K562 (cell line): ENCODE results near the gene U2AF1L4. TPM values are rescaled to one million over a fixed set of nuclear protein-coding genes. Genes with fewer than 3 reads are reported as not detected.

Experiments
- CTBP1 ChIP-seq: fragments of 450-650 bp; IDR thresholded peaks from 2 replicates; pipeline ENCODE4 v1.6.1; 2016; ENCODE audit warnings: borderline replicate concordance
- E2F6 ChIP-seq, 2 experiments: IDR thresholded peaks; 2 replicates each; pipeline ENCODE4 v1.6.1; 2011; ENCODE audit warnings: borderline replicate concordance in 1 of 2, control low read depth in 1 of 2, low read depth in 1 of 2, low read length in 1 of 2, mild to moderate bottlenecking in 1 of 2, mixed read lengths in 1 of 2, moderate library complexity in 1 of 2; ENCODE audit not compliant: insufficient read depth in 1 of 2, insufficient read length in 1 of 2, poor library complexity in 1 of 2, severe bottlenecking in 1 of 2; ENCODE audit errors: extremely low read depth in 1 of 2
- E2F8 ChIP-seq: fragments of 450-650 bp; IDR thresholded peaks from 2 replicates; pipeline ENCODE4 v1.7.1; 2018; ENCODE audit warnings: mild to moderate bottlenecking, low read depth; ENCODE audit not compliant: partially characterized antibody
- ETV6 ChIP-seq, 3 experiments: fragments of 150-350 bp in 1 of 3; sonication (generic) in 1 of 3; formaldehyde crosslinking in 1 of 3; IDR thresholded peaks; 2 replicates each; pipeline versions ENCODE4 v1.6.1 to v1.8.0; 2014 to 2022; ENCODE audit warnings: borderline replicate concordance in 2 of 3, low read depth in 2 of 3, antibody characterized with exemption in 1 of 3, low read length in 1 of 3, mild to moderate bottlenecking in 1 of 3, missing genetic modification reagents in 1 of 3
- HMGN3 ChIP-seq: IDR thresholded peaks from 2 replicates; pipeline ENCODE4 v1.6.1; 2011; ENCODE audit warnings: borderline replicate concordance, low read depth, mild to moderate bottlenecking, mixed read lengths, low read length; ENCODE audit not compliant: insufficient read length; ENCODE audit errors: extremely low read depth
- JUND ChIP-seq, 2 experiments: IDR thresholded peaks; 2 replicates in 1 of 2; 3 replicates in 1 of 2; pipeline ENCODE4 v1.6.1; 2011; ENCODE audit warnings: borderline replicate concordance in 2 of 2, low read depth in 2 of 2, low read length in 2 of 2, improper control_type of control experiment in 1 of 2, missing biosample characterization in 1 of 2, missing genetic modification characterization in 1 of 2, missing genetic modification reagents in 1 of 2
- KAT7 ChIP-seq: sonication (generic); formaldehyde crosslinking; IDR thresholded peaks from 2 replicates; pipeline ENCODE4 v1.8.0; 2022; ENCODE audit warnings: missing genetic modification reagents, mild to moderate bottlenecking, borderline replicate concordance
- KHSRP ChIP-seq: fragments of 450-650 bp; IDR thresholded peaks from 2 replicates; pipeline ENCODE4 v1.6.1; 2017
- MTA2 ChIP-seq: fragments of 450-650 bp; IDR thresholded peaks from 2 replicates; pipeline ENCODE4 v1.6.1; 2016; ENCODE audit warnings: low read depth
- SIN3B ChIP-seq: fragments of 450-650 bp; IDR thresholded peaks from 2 replicates; pipeline ENCODE4 v1.6.1; 2017; ENCODE audit warnings: low read depth, mild to moderate bottlenecking, moderate library complexity
- SMAD1 ChIP-seq: fragments of 150-350 bp; IDR thresholded peaks from 2 replicates; pipeline ENCODE4 v1.6.1; 2014; ENCODE audit warnings: low read length, low read depth; ENCODE audit not compliant: partially characterized antibody
- SMAD4 ChIP-seq: fragments of 250-450 bp; sonication (Bioruptor Pico); conservative IDR thresholded peaks from 2 replicates; pipeline ENCODE4 v1.8.0; 2021; ENCODE audit warnings: inconsistent platforms, mild to moderate bottlenecking, moderate library complexity
- TEAD1 ChIP-seq, 2 experiments: fragments of 450-650 bp in 1 of 2; sonication (generic) in 1 of 2; formaldehyde crosslinking; IDR thresholded peaks; 2 replicates each; pipeline versions ENCODE4 v1.4.0 to v1.8.0; 2020 to 2022; ENCODE audit warnings: mild to moderate bottlenecking in 2 of 2, missing genetic modification reagents in 1 of 2
- TEAD4 ChIP-seq, 2 experiments: sonication (generic) in 1 of 2; formaldehyde crosslinking in 1 of 2; IDR thresholded peaks; 2 replicates each; pipeline versions ENCODE4 v1.6.1 to v1.8.0; 2012 to 2022; ENCODE audit warnings: borderline replicate concordance in 1 of 2, inconsistent platforms in 1 of 2, low read length in 1 of 2, mild to moderate bottlenecking in 1 of 2, missing genetic modification reagents in 1 of 2
- ZC3H4 ChIP-seq: sonication (generic); formaldehyde crosslinking; IDR thresholded peaks from 2 replicates; pipeline ENCODE4 v1.9.0; 2021; ENCODE audit warnings: missing genetic modification reagents, borderline replicate concordance
- ZKSCAN8 ChIP-seq: fragments of 200-800 bp; sonication (Bioruptor generic); IDR thresholded peaks from 2 replicates; pipeline ENCODE4 v1.6.1; 2016; ENCODE audit warnings: missing genetic modification characterization, missing compliant biosample characterization
- ZNF274 ChIP-seq: IDR thresholded peaks from 2 replicates; pipeline ENCODE4 v1.6.1; 2011; ENCODE audit warnings: low read depth, mild to moderate bottlenecking, low read length, moderate library complexity, borderline replicate concordance
- ZNF639 ChIP-seq, 2 experiments: fragments of 200-800 bp in 1 of 2; sonication (Bioruptor generic) in 1 of 2; sonication (generic) in 1 of 2; formaldehyde crosslinking in 1 of 2; IDR thresholded peaks in 1 of 2; conservative IDR thresholded peaks in 1 of 2; 2 replicates each; pipeline versions ENCODE4 v1.5.0 to v1.6.1; 2016 to 2020; ENCODE audit warnings: missing compliant biosample characterization in 1 of 2, missing genetic modification characterization in 1 of 2, missing genetic modification reagents in 1 of 2
- polyA plus RNA-seq, 8 experiments: library from polyadenylated mRNA; depleted of rRNA in 4 of 8; stranded (reverse) in 5 of 8; unstranded in 3 of 8; fragments of >200 nt; fragmentation: Nextera tagmentation in 2 of 8; fragmentation: Illumina TruSeq in 1 of 8; extraction: Ambion mirVana in 2 of 8; extraction: Trizol in 1 of 8; gene quantifications; 2 replicates each; pipeline versions ENCODE4 v1.2.1 to v1.2.3, GENCODE V29; 2011 to 2014; ENCODE audit warnings: inconsistent platforms in 1 of 8, missing spikeins in 1 of 8
- total RNA-seq, 7 experiments: library from RNA; depleted of rRNA in 6 of 7; stranded (reverse); fragments of >200 nt in 6 of 7; fragmentation: Illumina TruSeq in 2 of 7; extraction: Trizol in 2 of 7; gene quantifications; 2 replicates each; pipeline versions ENCODE4 v1.2.1 to v1.2.3, GENCODE V29; 2011 to 2021; ENCODE audit warnings: low replicate concordance in 1 of 7

U2AF1L4 gene
- total and polyA plus RNA-seq, 9 of the 15 experiments (the other 6 are each of a cell fraction or from before 2014, with no cell fraction given), result 8.4 to 19.5 (median 12.6) TPM

- peak; percentile 54 for TF ChIP-seq TEAD4 (IDR thresholded peaks at IDR 0.05; ENCODE audit: low read length)
- TF ChIP-seq TEAD4 (CRISPR knock-in tag; IDR thresholded peaks at IDR 0.05; ENCODE audit: borderline replicate concordance), result no peak
- no peak for TF ChIP-seq ZNF639 (CRISPR knock-in tag; conservative IDR thresholded peaks at IDR 0.05 in 1 of 2, IDR thresholded peaks at IDR 0.05 in 1 of 2)
- TF ChIP-seq ETV6 (IDR thresholded peaks at IDR 0.05; ENCODE audit: borderline replicate concordance in 1 of 2, low read depth in 2 of 2, low read length in 1 of 2), result 0 out of 4 replicates have a peak, but pooled peaks of 1 of the 2 experiments have one; percentile 15
- TF ChIP-seq ETV6 (CRISPR knock-in tag; IDR thresholded peaks at IDR 0.05; ENCODE audit: borderline replicate concordance), result no peak
- TF ChIP-seq SMAD4 (CRISPR knock-in tag), result peak; percentile 52; the same call in 1 of the 2 replicates
- TF ChIP-seq CTBP1, result peak; percentile 80; the same call in 1 of the 2 replicates
- TF ChIP-seq SMAD1, result peak; percentile 60
- no peak for TF ChIP-seq KAT7 (CRISPR knock-in tag)
- TF ChIP-seq ZKSCAN8 (CRISPR knock-in tag), result no peak
- TF ChIP-seq KHSRP, result no peak
- TF ChIP-seq E2F8, result peak; percentile 22
- TF ChIP-seq TEAD1 (CRISPR knock-in tag; IDR thresholded peaks at IDR 0.05), result peak; percentile 8 to 90; a peak in 2 of 4 replicates
- TF ChIP-seq MTA2, result no peak
- peak; percentile 14; the same call in 1 of the 2 replicates for TF ChIP-seq JUND (IDR thresholded peaks at IDR 0.05; ENCODE audit: borderline replicate concordance, low read depth, low read length)
- 0 out of 3 replicates have a peak, but pooled peaks have one; percentile 31 for TF ChIP-seq JUND (tag; IDR thresholded peaks at IDR 0.05; ENCODE audit: borderline replicate concordance, low read depth, low read length)
- peak in 1 of 2 experiments; percentile 30 for TF ChIP-seq E2F6 (IDR thresholded peaks at IDR 0.05; ENCODE audit: borderline replicate concordance in 1 of 2, extremely low read depth in 1 of 2, insufficient read depth in 1 of 2, insufficient read length in 1 of 2, low read depth in 1 of 2, low read length in 1 of 2, poor library complexity in 1 of 2, severe bottlenecking in 1 of 2)
- peak; percentile 35; the same call in 1 of the 2 replicates for TF ChIP-seq SIN3B
- TF ChIP-seq HMGN3, result peak; percentile 24
- TF ChIP-seq ZC3H4 (CRISPR knock-in tag), result no peak
- no peak for TF ChIP-seq ZNF274
Observed at GRCh38 chr19:35757749-35758608, 12.8 kb upstream of the U2AF1L4 start, which contains the start of gene PROSER3 (continued).
